RWPE2 (cell line): Measurements from ENCODE around the gene MAGI1.

Source experiments
- ATAC-seq: fragments of 200-7000 bp; cut with Tn5 transposase; 3 replicates; pipeline ENCODE4 v1.9.1; 2021; ENCODE audit warnings: low read depth
- DNase-seq: peaks from one replicate; pipeline ENCODE4 v3.0.0-alpha.2; 2020; ENCODE audit warnings: low spot score
- H3K27ac ChIP-seq: fragments of 450-650 bp; 2 replicates; pipeline ENCODE4 v1.5.1; 2017; ENCODE audit warnings: mild to moderate bottlenecking; ENCODE audit not compliant: poor library complexity, severe bottlenecking
- H3K27me3 ChIP-seq: fragments of 250-450 bp; sonication (Bioruptor Pico); 2 replicates; pipeline ENCODE4 v1.5.1; 2021; ENCODE audit warnings: mild to moderate bottlenecking, moderate library complexity; ENCODE audit not compliant: insufficient read depth, poor library complexity, severe bottlenecking
- H3K36me3 ChIP-seq: fragments of 250-450 bp; sonication (Bioruptor Pico); 2 replicates; pipeline ENCODE4 v1.5.1; 2020; ENCODE audit warnings: low read depth, mild to moderate bottlenecking, moderate library complexity
- H3K4me1 ChIP-seq: fragments of 250-450 bp; sonication (Bioruptor Pico); 2 replicates; pipeline ENCODE4 v1.5.1; 2021; ENCODE audit warnings: mild to moderate bottlenecking, moderate library complexity; ENCODE audit not compliant: insufficient read depth, poor library complexity, severe bottlenecking
- H3K4me3 ChIP-seq: fragments of 250-450 bp; sonication (Bioruptor Pico); 2 replicates; pipeline ENCODE4 v1.5.1; 2021; ENCODE audit warnings: mild to moderate bottlenecking, moderate library complexity; ENCODE audit not compliant: severe bottlenecking
- H3K9me3 ChIP-seq: fragments of 250-450 bp; sonication (Bioruptor Pico); 2 replicates; pipeline ENCODE4 v1.5.1; 2021; ENCODE audit warnings: mild to moderate bottlenecking, moderate library complexity; ENCODE audit not compliant: severe bottlenecking
- TF ChIP-seq, protein P1 (sequence below): fragments of 450-650 bp; IDR thresholded peaks from one replicate; pipeline ENCODE4 v1.5.1; 2017; ENCODE audit warnings: mild to moderate bottlenecking, moderate library complexity; ENCODE audit not compliant: poor library complexity, severe bottlenecking

MAGI1 gene

DNA sequence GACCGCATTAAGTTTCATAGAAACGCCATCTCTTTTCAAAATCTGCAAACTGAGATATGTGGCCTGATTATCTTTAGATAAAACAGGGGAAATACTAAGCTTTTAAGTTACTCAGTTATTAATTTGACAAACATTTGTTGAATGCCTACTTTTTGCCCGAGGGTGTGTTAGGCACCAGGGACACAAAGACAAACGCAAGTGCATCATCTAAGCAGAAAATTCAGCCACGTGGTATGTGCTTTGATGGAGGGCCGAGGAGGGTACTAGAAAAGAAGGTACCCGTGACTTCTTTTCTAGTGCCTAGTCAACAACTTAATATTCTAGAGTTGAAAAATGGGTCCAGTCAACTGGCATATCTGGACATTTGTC is 594.3 kb downstream of the MAGI1 start:
- no peaks in the 10 kb centered on the region for H3K4me1 ChIP-seq
- TF ChIP-seq, protein P1, sequence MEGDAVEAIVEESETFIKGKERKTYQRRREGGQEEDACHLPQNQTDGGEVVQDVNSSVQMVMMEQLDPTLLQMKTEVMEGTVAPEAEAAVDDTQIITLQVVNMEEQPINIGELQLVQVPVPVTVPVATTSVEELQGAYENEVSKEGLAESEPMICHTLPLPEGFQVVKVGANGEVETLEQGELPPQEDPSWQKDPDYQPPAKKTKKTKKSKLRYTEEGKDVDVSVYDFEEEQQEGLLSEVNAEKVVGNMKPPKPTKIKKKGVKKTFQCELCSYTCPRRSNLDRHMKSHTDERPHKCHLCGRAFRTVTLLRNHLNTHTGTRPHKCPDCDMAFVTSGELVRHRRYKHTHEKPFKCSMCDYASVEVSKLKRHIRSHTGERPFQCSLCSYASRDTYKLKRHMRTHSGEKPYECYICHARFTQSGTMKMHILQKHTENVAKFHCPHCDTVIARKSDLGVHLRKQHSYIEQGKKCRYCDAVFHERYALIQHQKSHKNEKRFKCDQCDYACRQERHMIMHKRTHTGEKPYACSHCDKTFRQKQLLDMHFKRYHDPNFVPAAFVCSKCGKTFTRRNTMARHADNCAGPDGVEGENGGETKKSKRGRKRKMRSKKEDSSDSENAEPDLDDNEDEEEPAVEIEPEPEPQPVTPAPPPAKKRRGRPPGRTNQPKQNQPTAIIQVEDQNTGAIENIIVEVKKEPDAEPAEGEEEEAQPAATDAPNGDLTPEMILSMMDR, result no peak
- no peak overlapping the region for H3K27ac ChIP-seq
- ATAC-seq (no peak), DNase-seq (no peak)
- no peak overlapping the region for H3K4me3 ChIP-seq
- H3K36me3 ChIP-seq, result 0 out of 2 replicates have a peak, but pooled peaks cover under 1% of the 10 kb centered on the region
- H3K9me3 ChIP-seq, result no peaks in the 10 kb centered on the region
- H3K27me3 ChIP-seq, result no peaks in the 10 kb centered on the region

DNA sequence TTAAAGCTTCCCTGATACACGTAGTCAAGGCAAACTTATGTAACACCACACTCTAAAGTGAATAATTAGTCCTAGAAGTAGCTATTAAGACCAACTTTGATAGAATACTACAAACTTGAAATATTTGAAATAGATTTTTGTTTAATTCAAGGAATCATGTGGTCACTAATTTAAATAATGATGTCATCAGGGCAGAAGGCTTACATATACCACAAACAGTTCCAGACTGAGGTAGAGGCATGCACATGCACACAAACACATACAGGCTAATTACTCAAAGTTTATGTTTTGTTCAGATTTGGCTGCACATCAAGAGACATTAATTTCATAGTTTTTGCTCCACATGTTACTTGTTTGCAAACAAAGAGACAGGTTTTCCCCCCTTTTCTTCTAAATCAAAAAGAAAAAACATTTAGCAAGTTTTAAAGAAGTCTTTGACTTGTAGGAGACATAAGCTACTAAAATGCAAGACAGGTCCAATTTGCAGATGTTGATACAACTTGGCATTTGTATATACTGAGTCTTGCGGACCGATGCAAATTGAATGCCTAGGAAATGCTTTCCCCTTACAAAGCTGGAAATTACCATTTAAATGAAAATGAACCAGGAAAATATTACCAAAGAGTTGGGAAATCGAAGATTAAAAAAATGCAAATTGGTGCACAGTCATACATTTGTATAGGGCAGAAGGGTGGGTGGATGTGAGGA is 594.8 kb downstream of the MAGI1 start:
- ATAC-seq (no peak), DNase-seq (no peak)
- Histone ChIP-seq H3K4me3 (no peak overlapping the region), H3K9me3 (no peaks in the 10 kb centered on the region), H3K27me3 (no peaks in the 10 kb centered on the region), H3K27ac (no peak overlapping the region), H3K4me1 (no peaks in the 10 kb centered on the region), H3K36me3 (0 out of 2 replicates have a peak, but pooled peaks cover 3% of the 10 kb centered on the region)
- TF ChIP-seq, protein P1, result no peak

DNA sequence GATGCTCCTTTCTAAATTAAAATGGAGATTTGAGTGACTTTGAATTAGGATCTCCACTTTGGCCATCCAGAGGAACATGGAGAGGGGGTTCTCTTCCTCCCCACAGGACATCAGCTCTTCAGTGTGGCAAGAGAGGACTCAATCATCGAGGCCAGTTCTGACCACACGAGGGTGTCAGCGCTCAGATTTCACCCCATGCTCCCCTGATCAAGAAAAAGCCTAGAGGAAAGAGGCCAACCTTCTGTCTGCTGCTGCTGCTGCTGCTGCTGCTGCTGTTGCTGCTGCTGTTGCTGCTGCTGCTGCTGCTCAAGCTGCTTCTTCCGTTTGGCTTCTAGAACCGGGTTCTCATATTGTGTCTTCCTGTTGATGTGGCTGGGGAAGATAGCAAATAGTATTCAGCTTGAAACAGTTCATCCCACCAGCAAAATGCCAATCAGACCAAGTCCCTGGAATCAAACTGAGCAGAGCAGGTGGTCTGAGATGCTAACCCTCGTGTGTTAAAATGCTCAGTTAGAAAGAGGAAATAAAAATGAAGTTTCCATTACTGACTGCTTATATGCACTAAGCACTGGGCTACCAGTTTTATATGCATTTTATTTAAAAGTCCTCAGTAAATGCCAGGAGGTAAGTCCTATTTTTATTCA is 599.0 kb downstream of the MAGI1 start:
- TF ChIP-seq, protein P1, result peak; percentile 66
- DNase-seq (no peak), ATAC-seq (peak; percentile 83)
- Histone ChIP-seq H3K27ac (no peak overlapping the region), H3K9me3 (no peaks in the 10 kb centered on the region), H3K36me3 (0 out of 2 replicates have a peak, but pooled peaks cover 3% of the 10 kb centered on the region), H3K4me3 (no peak overlapping the region), H3K27me3 (no peaks in the 10 kb centered on the region), H3K4me1 (no peaks in the 10 kb centered on the region)

DNA sequence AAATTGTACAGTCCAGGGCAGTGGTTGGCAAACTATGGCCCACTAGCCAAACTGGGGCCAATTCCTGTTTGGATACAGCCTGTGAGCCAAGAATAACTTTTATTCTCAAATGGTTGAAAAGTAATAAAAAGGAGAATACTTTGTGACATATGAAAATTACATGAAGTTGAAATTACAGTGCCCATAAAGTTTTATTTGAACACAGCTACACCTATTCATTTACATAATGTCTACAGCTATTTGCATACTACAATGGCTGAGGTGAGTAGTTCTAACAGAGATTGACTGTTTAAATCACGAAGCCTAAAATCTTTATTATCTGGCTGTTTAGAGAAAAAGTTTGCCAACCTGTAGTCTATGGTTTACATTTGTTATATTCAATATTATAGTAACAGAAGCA is 600.1 kb downstream of the MAGI1 start:
- ATAC-seq (no peak), DNase-seq (no peak)
- Histone ChIP-seq H3K36me3 (0 out of 2 replicates have a peak, but pooled peaks cover 3% of the 10 kb centered on the region), H3K9me3 (no peaks in the 10 kb centered on the region), H3K4me1 (no peaks in the 10 kb centered on the region), H3K4me3 (no peak overlapping the region), H3K27ac (no peak overlapping the region), H3K27me3 (no peaks in the 10 kb centered on the region)
- TF ChIP-seq, protein P1, result no peak

DNA sequence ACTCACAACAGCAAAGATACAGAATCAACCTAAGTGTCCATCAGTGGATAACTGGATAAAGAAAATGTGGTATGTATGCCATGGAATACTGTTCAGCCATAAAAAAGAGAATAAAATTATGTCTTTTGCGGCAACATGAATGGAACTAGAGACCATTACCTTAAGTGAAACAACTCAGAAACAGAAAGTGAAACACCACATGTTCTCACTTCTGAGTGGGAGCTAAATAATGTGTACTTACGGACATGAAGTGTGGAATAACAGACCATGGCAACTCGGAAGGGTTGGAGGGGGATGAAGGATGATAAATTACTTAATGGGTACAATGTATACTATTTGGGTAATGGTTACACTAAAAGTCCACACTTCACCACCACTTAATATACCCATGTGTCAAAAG is 600.6 kb downstream of the MAGI1 start:
- no peak overlapping the region for H3K4me3 ChIP-seq
- ATAC-seq, result no peak
- H3K36me3 ChIP-seq, result 0 out of 2 replicates have a peak, but pooled peaks cover 3% of the 10 kb centered on the region
- no peak for DNase-seq
- H3K9me3 ChIP-seq, result no peaks in the 10 kb centered on the region
- H3K27me3 ChIP-seq, result no peaks in the 10 kb centered on the region
- TF ChIP-seq, protein P1, result no peak
- H3K27ac ChIP-seq, result no peak overlapping the region
- H3K4me1 ChIP-seq, result no peaks in the 10 kb centered on the region
